HT-29 (cell line): ENCODE results near the gene ZNF791. TPM values are rescaled to one million over a fixed set of nuclear protein-coding genes. Genes with fewer than 3 reads are reported as not detected.
"Not testable (repeated sequence)": the region's sequence is repeated elsewhere in the genome, so short reads cannot be mapped to it uniquely, and the experiment has no call there.

Experiments
- DNase-seq: peaks from one replicate; pipeline ENCODE4 v3.0.0-alpha.2; 2015; ENCODE audit warnings: low spot score
- total RNA-seq: library from RNA; depleted of rRNA; stranded (reverse); fragments of >200 nt; shearing (Covaris generic); gene quantifications from 2 replicates; pipeline ENCODE4 v1.2.3, GENCODE V29; 2014; rRNA removed

ZNF791 gene
- total RNA-seq, 1 experiment from 2014 or later: 4.4 TPM

DNA sequence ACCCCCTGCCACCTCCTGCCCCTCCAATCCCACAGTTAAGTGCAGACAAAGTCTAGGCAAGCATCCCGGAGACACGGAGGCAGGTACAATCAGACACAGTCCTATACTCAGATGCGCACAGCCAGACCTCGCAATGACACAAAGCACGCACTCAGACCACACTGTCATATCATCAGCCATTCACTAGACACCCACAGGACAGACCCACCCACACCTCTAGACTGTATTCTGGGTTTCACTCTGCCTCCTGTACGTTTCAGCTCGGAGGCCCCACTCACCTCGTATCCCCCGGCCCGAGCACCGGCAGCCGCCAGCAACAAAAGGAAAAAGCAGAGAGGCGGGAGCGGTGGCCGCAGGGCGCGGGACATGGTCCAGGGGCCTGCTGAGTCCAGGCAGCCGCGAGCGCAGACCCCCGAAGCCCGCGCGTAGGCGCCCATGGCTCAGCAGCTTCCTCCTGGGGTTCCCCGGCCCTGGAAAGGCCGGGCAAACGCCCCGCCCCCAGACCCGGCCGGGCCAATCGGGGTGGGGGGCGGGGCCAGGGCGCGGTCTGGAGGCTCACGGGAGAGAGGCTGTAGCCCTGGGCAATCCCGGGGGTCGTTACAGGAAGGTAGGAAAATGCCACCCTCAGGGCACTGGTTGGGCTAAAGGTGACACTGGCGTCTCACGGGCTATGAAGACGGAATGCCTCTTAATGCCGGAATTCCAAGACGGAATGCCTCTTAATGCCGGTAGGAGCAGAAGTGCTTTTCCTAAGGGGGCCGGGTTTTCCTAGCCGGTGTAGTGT, 55.7 kb downstream of the ZNF791 start, which contains the start of the genes MAN2B1 and WDR83:
TSS of gene MAN2B1 (minus strand) at position 478 of the 784 bp plus-strand sequence. CDS start at position 437, 41 bp downstream.
TSS of gene WDR83 (plus strand) at position 543 of the 784 bp plus-strand sequence. CDS start 2,984 bp downstream, outside the sequence.
- DNase-seq: peak; percentile 67

- no peak for DNase-seq
These were observed 57.1 kb downstream of the ZNF791 start for GRCh38 chr19:12667731-12668302.

DNA sequence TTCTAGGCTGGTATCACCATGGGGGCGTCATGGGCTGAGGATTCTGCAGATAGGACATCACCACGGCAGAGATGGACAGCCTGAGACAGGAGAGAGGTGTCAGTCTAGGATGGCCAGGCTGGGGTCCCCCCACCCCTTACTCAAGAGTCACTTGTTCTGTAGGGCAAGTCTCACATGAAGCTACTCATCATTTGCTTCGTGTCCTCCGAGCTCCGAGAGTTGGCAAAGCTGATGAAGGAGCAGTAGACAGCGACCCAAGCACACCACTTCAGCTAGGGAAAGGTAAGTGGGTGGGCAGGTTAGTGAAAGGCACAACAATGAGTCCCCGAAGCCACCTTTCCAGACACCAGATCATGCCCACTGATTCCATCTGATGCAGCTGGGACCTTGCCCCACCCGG, 57.6 kb downstream of the ZNF791 start:
- DNase-seq: no peak

DNA sequence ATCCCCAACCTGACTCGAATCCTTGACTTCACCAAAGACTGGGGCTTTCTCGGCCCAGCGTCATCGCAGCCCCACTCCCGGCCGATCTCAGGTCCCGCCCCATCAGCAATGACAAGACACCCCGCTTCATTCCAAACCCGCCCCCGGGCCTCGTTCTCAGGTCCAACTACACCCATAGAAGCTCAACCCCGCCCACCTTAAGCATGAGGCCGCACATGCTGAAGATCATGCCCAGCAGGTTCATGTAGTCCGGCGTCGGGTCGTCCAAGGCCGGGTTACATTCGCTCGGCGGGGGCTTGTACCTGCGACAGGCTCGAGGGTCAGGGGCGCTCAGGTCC, 58.2 kb downstream of the ZNF791 start:
- peak; percentile 27 for DNase-seq

DNA sequence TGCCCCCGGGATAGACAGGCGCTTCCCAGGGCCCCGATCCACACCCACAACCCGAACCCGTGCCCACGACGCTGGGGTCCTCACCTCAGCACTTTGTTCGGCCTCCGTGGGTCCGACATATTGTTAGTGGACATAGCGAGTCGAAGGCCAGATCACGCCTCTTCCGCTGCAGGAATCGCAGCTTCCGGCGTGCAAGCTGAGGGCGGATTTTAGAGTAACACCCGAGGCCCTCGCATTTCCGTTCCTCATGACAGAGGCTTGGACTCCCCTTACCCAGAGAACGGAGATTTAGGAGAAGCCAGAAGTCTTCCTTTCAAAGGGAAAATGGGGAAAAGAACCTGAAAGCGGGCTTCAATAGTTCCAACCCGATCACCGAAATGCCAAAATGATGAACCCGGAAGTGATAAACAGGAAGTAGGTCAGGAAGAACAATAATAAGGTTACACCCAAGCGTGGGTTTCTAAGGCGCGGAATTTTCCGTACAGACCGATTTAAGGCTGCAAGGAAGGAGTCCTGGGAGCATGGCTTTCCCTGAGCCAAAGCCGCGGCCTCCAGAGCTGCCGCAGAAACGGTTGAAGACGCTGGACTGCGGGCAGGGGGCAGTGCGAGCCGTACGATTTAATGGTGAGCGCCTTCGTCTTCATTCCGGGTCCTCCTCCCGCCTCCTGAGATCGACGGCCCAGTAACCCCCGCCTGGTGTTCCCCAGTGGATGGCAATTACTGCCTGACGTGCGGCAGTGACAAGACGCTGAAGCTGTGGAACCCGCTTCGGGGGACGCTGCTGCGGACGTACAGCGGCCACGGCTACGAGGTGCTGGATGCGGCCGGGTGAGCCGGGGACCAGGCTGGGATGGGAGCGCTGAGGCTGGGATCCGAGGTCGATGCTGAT, 58.8 kb downstream of the ZNF791 start:
- peak; percentile 75 for DNase-seq

DNA sequence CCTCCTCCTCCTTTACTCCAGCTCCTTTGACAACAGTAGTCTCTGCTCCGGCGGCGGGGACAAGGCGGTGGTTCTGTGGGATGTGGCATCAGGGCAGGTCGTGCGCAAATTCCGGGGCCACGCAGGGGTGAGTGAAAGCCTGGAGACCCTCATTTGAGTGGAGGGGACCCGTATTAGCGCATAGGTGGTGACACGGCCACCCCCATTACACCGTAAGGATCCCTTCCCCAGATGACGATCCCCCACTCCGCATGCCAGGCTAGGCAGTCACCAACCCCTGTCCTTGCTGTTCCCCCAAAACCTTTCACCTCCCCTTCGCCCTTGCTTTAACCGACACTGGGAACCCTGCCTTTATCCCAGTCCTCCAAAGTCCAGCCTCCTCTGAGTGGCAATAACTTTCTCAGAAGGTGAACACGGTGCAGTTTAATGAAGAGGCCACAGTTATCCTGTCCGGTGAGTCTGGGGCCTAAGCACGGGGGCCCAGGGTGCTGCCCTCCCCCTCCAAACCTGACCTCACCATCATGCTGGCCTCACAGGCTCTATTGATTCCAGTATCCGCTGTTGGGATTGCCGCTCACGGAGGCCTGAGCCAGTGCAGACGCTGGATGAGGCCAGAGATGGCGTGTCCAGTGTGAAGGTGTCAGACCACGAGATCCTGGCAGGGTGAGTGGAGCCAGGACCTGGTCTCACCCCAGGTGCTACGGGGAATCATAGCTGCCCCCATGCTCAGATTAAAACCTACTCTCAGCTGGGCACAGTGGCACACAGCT, 59.6 kb downstream of the ZNF791 start:
- no peak for DNase-seq

DNA sequence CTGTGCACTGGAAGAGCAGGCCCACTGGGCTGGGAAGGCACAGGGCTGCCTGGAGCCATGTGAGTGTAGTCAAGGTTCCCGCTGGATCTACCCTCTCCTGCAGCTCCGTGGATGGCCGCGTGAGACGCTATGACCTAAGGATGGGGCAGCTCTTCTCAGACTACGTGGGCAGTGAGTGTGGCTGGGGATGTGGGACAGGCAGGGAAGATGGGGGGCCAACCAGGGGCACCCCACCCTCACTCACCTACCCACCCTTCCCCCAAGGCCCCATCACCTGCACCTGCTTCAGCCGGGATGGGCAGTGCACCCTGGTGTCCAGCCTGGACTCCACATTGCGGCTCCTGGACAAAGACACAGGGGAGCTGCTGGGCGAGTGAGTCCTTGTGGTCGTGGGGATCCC, 62.0 kb downstream of the ZNF791 start:
- no peak for DNase-seq

DNA sequence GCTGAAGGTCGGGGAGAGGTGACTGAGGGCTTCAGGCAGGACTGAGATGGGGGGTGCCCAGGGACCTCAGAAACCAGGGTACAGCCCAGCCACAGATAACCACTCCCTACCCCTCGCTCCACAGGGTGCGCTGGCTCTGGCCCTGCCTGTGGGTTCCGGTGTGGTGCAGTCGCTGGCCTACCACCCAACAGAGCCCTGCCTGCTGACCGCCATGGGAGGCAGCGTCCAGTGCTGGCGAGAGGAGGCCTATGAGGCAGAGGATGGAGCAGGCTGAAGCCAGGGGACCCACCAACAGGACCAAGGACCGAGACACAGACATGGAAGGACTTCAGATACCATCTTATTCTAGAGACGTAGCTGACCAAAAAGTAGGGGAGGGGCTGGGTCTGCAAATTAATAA, 64.7 kb downstream of the ZNF791 start:
- DNase-seq: no peak

- DNase-seq: no peak
These were observed 65.2 kb downstream of the ZNF791 start for GRCh38 chr19:12675940-12676339.

- peak; percentile 81 for DNase-seq
These were observed 65.7 kb downstream of the ZNF791 start for GRCh38 chr19:12676384-12676792.

- no peak for DNase-seq
These were observed 66.2 kb downstream of the ZNF791 start for GRCh38 chr19:12676928-12677327.

GRCh38 chr19:12678039-12678438, 67.3 kb downstream of the ZNF791 start:
- not testable (repeated sequence) for DNase-seq

GRCh38 chr19:12680034-12680433, 69.3 kb downstream of the ZNF791 start:
- no peak for DNase-seq

DNA sequence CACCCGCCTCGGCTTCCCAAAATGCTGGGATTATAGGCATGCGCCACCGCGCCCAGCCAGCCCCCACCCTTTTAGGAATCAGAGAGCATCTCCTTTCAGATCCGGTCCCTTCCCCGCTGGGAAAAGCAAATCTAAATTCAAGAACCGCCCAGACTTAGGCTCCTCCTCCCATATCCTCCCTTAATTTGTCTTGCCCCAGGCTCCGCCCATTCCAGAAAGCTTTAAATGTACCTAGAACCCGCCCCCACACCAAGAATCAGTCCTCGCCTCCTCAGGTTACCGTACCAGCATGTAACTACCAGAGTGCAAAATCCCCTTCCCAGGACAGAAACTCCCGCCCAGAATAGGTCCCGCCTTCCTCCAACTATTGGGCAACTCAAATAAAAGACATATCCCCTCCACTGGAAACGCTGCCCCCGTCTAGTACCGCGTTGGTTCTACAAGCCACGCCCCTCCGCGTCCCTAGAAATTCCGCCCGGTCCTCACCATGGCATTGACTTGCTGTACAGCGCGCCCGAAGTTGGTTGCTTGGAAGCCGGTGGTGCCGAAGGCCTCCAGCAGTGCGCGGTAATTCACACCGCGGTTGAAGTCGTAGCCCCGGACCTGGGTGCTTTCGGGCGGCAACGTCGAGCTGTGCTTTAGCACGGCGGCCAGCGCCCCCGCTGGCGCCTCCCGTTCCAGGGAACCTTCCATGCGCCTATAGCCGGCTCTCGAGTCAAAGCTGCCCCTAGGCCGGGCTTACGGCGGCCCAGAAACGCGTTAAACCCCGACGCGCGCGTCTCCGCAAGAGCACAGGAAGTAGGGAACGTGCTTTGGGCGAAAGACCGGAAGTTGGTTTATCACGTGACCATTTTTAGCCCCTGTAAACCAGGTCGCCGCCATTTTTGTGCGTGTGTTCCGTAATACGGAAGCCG, 70.6 kb downstream of the ZNF791 start, which contains the start of gene DHPS:
TSS of gene DHPS (minus strand) at position 807 of the 914 bp plus-strand sequence. CDS start at position 693, 114 bp downstream.
- DNase-seq: peak; percentile 86

Other genes with a start within 250 kb of the ZNF791 start
- 0.03 and 0.05 TPM in 2 replicates for gene ZNF442, start 245.2 kb upstream of the ZNF791 start, total RNA-seq
- 2.4 and 5.4 TPM in 2 replicates for gene ZNF799, start 209.6 kb upstream of the ZNF791 start, total RNA-seq
- gene ZNF443, start 169.9 kb upstream of the ZNF791 start, total RNA-seq: 1.8 and 3.0 TPM in 2 replicates
- gene ZNF709, start 126.1 kb upstream of the ZNF791 start, total RNA-seq: 0.15 and 0.83 TPM in 2 replicates
- gene ZNF564, start 59.4 kb upstream of the ZNF791 start, total RNA-seq: 1.5 and 3.0 TPM in 2 replicates
- gene ZNF490, start 107 bp upstream of the ZNF791 start, total RNA-seq: 1.6 and 2.0 TPM in 2 replicates
- 18.4 and 35.1 TPM in 2 replicates for gene MAN2B1, start 55.8 kb downstream of the ZNF791 start, total RNA-seq
- 21.7 and 22.1 TPM in 2 replicates for gene WDR83, start 55.9 kb downstream of the ZNF791 start, total RNA-seq
- 95.0 and 95.4 TPM in 2 replicates for gene DHPS, start 71.0 kb downstream of the ZNF791 start, total RNA-seq
- not detected in 2 replicates for gene GNG14, start 77.1 kb downstream of the ZNF791 start, total RNA-seq
- gene FBXW9, start 85.7 kb downstream of the ZNF791 start, total RNA-seq: 32.9 and 38.0 TPM in 2 replicates
- 24.5 TPM in 2 replicates for gene TNPO2, start 113.0 kb downstream of the ZNF791 start, total RNA-seq
- gene TRIR, start 123.8 kb downstream of the ZNF791 start, total RNA-seq: 258 and 260 TPM in 2 replicates
- 90.4 and 105 TPM in 2 replicates for gene GET3, start 126.6 kb downstream of the ZNF791 start, total RNA-seq
- gene BEST2, start 140.9 kb downstream of the ZNF791 start, total RNA-seq: 0.37 and 0.48 TPM in 2 replicates
- gene HOOK2, start 164.6 kb downstream of the ZNF791 start, total RNA-seq: 64.1 and 72.2 TPM in 2 replicates
- gene JUNB, start 180.6 kb downstream of the ZNF791 start, total RNA-seq: 568 and 620 TPM in 2 replicates
- 378 and 396 TPM in 2 replicates for gene PRDX2, start 190.9 kb downstream of the ZNF791 start, total RNA-seq
- gene THSD8, start 191.1 kb downstream of the ZNF791 start, total RNA-seq: 0.10 TPM in 1 of 2 replicates, not detected in the other
- gene RNASEH2A, start 195.7 kb downstream of the ZNF791 start, total RNA-seq: 48.2 and 55.4 TPM in 2 replicates
- gene RTBDN, start 223.7 kb downstream of the ZNF791 start, total RNA-seq: 0.13 and 0.16 TPM in 2 replicates
- gene MAST1, start 227.6 kb downstream of the ZNF791 start, total RNA-seq: 0.58 and 1.7 TPM in 2 replicates